GM08714 (cell line): Measurements from ENCODE around the gene UCHL3.
"Not testable (repeated sequence)": the region's sequence is repeated elsewhere in the genome, so short reads cannot be mapped to it uniquely, and the experiment has no call there.

ENCODE experiments used
- H3K4me3 ChIP-seq: fragments of 200-500 bp; sonication (Bioruptor generic); 2 replicates; pipeline ENCODE4 v1.5.1; 2014; ENCODE audit warnings: mild to moderate bottlenecking, low read length, inconsistent platforms
- ZNF274 ChIP-seq: IDR thresholded peaks from 2 replicates; pipeline ENCODE4 v1.6.1; 2012; ENCODE audit warnings: mild to moderate bottlenecking, low read depth, low read length

Gene UCHL3

GRCh38 chr13:75537401-75538365 lies 11.9 kb upstream of the UCHL3 start, which contains the start of gene COMMD6:
Gene COMMD6 (minus strand): TSS chr13:75537841. CDS start chr13:75537805, 36 bp downstream.
- no peak for TF ChIP-seq ZNF274
- peak within 1 kb of the TSS; percentile 87 for H3K4me3 ChIP-seq

DNA sequence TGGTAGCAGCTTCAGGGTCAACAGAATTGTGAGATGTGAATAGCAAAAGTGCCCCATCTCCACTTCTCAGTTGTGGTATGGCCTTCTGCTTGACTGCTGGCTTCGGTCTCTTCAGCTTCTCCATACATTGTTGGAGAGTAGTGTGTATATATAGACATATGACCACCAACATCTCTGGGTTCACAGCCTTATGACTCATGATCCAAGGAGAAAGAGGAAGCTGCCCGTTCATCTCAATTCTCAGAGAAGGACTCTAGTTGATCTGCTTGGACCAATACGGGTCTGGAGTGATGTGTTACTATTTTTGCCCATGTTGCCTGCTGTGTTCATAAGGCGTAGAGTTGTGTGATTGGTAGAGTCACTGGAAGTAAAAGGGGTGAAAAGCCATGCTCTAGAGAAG lies 8.3 kb upstream of the UCHL3 start:
- no peak overlapping the region for H3K4me3 ChIP-seq
- no peak for TF ChIP-seq ZNF274

DNA sequence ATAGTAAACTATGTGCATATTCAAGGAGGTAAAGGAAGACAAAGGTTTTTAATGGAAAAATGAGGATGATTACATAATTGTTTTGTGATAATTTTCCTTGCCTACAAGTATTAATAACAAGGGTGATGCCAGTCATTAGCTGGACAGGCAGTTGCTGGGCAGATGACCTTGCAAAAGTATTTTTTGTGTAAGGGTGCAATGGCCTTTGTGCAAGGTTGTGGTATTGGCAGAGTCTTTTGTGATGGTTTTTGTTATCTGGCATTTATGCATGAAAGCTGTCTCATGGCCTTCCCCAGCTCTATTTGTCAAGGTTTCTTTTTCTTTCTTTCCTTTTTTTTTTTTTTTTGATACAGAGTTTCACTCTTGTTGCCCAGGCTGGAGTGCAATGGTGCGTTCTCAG lies 7.6 kb upstream of the UCHL3 start:
- H3K4me3 ChIP-seq = no peak overlapping the region
- TF ChIP-seq ZNF274 = no peak

DNA sequence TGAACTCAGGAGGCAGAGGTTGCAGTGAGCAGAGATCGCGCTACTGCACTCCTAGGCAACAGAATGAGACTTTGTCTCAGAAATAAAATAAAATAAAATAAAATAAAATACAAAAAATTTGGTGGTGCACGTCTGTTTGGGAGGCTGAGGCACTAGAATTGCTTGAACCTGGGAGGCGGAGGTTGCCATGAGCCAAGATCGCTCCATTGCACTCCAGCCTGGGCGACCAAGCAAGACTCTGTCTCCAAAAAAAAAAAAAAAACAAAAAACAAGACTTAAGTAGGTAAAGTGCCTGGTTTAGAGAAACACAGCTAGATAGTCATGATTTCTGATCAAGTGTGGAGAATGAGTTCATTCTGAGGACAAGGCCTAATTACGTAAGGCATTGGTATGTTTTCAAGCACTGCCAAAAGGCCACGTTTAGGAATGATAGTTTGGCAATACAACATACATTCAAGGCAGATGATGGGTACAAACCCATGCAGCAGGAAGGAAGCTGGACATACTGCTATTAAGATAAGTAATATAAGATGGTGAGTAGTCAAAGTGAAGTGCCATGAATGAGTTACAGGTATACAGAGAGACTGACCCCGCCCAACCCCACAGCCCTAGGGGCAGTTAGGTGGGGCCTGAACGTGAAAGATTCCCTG lies 4.8 kb upstream of the UCHL3 start:
- TF ChIP-seq ZNF274 = no peak
- H3K4me3 ChIP-seq = no peak overlapping the region

DNA sequence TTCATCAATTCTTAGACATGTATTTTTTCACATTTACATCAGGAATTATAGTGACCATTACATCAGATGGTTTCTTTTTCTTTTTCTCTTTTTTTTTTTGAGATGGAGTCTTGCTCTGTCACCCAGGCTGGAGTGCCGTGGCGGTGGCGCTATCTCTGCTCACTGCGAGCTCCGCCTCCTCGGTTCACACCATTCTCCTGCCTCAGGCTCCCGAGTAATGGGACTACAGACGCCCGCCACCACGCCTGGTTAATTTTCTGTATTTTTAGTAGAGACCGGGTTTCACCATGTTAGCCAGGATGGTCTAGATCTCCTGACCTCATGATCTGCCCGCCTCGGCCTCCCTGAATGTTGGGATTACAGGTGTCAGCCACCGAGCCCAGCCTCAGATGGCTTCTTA lies 4.2 kb upstream of the UCHL3 start:
- not testable (repeated sequence) for H3K4me3 ChIP-seq

DNA sequence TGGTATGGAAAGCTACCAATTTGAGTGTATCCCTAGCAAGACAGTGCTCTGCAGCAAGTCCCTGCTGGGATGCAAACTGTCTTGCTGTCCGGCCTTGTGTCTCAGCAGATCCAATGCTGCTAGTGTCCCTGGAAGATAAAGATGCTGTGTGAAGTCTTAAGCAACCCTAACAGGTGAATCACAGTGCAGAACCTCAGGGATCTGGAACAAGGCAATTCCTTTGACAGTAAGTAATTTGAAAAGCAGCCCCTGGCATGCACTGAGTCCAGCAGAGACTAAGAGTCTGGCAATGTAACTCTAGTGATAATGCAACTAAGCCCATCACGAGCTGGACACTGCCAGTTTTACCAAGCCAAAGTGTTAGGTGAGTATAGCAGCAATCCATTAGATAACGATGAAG lies 1.7 kb upstream of the UCHL3 start:
- TF ChIP-seq ZNF274 = no peak
- H3K4me3 ChIP-seq = no peak overlapping the region

GRCh38 chr13:75550159-75550567 lies 572 bp downstream of the UCHL3 start:
- H3K4me3 ChIP-seq = peak overlapping the region; percentile 93
- no peak for TF ChIP-seq ZNF274

- TF ChIP-seq ZNF274 = no peak
- no peak overlapping the region for H3K4me3 ChIP-seq
Observed at GRCh38 chr13:75554464-75554863, 4.9 kb downstream of the UCHL3 start.

- no peak for TF ChIP-seq ZNF274
- no peak overlapping the region for H3K4me3 ChIP-seq
Observed at GRCh38 chr13:75554981-75555380, 5.4 kb downstream of the UCHL3 start.

DNA sequence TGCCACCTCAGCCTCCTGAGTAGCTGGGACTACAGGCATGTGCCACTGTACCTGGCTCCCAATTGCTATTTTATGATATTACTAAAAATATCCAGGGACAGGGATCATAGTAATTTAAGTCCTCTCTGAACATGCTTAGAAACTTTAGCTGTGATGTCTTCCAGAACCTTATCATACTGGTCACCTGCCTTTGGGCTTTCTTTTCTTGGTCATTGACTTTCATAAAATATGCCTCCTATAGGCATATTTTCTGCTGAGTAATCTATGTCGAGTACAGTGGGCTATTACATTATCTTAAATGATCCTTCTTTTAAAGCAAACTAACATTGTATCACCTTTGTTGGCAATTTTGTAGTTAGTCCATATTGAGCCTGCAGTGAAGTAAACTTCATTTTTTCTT lies 6.2 kb downstream of the UCHL3 start:
- TF ChIP-seq ZNF274 = no peak
- no peak overlapping the region for H3K4me3 ChIP-seq

GRCh38 chr13:75556961-75557360 lies 7.4 kb downstream of the UCHL3 start:
- TF ChIP-seq ZNF274 = no peak
- H3K4me3 ChIP-seq = no peak overlapping the region

DNA sequence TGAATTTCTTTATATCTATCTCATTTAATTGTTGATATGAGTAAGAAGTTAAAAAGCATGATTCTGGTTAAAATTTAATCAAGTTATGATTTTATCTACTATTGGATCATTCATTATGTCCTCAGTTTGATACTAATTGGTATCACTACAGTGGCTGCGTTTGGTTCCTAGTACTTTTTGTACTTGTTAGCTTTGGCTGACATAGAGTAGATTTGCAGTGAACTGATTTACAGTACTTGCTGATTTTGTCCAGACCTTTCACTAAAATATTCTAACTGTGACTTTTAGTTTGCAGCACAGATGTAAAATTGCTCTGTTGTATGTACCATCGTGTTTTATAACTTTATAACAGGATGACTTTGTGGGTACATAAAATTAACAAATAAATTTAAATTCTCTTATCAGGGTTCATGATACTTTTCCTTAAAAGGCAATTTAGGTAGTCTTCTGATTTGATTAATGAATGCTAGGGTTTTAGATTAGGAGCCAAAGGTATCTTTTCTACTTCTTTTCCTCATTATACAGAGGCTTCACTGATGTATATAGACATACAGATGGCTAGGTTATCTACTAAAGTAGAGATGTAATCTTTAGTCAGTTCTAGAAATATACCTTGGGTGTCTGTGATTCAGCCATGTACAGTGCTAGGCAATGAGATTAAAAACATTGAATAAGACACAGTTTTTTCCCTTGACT lies 8.7 kb downstream of the UCHL3 start:
- H3K4me3 ChIP-seq = no peak overlapping the region
- no peak for TF ChIP-seq ZNF274

GRCh38 chr13:75566658-75567057 lies 17.1 kb downstream of the UCHL3 start:
- no peak for TF ChIP-seq ZNF274
- H3K4me3 ChIP-seq = no peak overlapping the region

GRCh38 chr13:75569576-75569975 lies 20.0 kb downstream of the UCHL3 start:
- H3K4me3 ChIP-seq = no peak overlapping the region
- TF ChIP-seq ZNF274 = no peak
